GM18511 (cell line): ENCODE measurements around the gene TGFBR3L.
"Not testable (repeated sequence)": the region's sequence is repeated elsewhere in the genome, so short reads cannot be mapped to it uniquely, and the experiment has no call there.

ENCODE experiments used
- ATAC-seq: cut with Tn5 transposase; IDR thresholded peaks from one replicate; pipeline ENCODE4 v1.9.1; 2021; ENCODE audit warnings: mild to moderate bottlenecking, moderate library complexity; ENCODE audit not compliant: unreplicated experiment

TGFBR3L gene

DNA sequence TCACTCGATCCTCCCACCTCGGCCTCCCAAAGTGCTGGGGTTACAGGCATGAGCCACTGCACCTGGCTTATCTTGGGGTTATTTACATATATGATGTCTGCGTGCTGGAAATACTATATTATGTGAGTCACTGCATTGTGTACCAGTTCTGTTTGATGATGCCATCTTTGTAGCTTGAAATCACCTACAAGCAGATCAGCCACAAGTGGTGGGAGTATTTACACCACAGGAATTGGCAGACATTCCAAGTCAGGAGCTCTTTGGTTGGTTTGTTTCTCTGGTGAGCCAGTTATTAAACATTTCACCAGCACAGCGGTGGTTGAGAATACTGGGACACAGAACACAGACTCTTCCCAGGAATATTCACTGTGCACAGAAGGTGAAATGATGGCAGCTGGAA, 33.3 kb downstream of the TGFBR3L start:
- no peak for ATAC-seq

DNA sequence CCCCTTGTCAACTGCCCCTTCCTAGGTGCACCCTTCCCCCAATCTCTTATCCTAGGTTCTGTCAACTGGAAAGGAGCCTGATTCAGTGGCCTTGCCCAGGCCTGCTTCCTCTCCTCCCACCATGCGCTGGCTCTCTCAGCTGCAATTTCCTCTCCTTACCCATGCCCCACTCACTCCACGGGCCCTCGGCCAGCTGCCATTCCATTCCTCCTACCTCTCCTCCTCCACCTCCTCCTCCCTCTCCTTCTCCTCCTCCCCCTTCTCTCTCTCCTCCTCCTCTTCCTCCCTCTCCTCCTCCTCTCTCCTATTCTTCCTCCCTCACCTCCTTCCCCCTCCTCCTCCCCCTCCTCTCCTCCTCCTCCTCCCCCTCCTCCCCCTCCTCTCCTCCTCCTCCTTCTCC, 38.4 kb downstream of the TGFBR3L start:
- no peak for ATAC-seq

DNA sequence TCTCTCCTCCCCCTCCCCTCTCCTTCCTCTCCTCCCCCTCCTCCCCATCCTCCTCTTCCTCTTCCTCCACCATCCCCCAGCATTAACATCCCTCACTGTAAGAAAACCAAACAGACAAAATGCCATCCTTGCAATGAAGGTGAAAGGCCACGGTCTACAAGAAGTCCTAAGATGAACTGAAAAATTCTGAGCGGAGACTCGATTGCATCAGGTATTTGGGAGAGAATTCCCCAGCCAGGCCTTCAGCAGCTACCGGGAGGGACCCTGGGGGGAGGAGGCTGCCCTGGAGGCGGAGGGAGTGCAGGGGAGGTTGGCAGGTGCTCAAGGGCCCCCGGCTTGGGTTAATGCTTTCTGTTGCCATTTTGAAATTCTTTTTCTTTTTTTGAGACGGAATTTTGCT, 38.9 kb downstream of the TGFBR3L start:
- ATAC-seq: no peak

GRCh38 chr19:7955696-7956095, 41.1 kb downstream of the TGFBR3L start:
- no peak for ATAC-seq

DNA sequence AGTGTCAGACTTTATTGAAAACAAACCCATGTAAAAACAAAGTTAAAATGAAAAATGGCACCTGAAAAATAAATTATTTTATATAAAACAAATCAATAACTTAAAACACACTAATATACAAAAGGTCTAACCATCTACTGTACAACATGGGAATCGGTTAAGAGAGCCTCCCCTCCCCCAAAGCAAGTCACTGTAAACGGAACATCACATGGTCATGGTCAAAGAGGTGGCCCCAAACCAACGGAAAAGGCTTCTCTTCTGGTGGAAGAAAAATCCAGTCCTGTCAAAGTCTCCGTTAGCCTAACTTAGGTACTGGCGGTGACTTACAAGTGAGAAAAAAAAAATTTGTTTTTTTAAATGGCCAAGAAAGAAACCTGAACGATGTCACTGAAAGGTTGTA, 44.6 kb downstream of the TGFBR3L start:
- ATAC-seq: no peak

DNA sequence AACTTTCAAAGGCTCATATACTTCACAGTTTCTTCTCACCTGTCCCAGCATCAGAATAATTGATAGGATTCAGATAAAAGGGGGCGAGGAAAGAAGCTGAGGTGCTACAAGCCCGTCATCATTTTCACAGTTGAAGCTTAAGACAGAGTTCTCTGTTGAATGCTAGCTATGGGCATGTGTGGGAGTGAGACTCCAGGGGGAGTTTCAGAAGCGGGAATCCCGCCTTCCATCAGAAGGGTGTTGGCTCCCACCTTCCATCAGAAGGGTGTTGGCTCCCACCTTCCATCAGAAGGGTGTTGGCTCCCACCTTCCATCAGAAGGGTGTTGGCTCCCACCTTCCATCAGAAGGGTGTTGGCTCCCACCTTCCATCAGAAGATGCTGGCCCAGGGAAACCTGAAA, 46.5 kb downstream of the TGFBR3L start:
- ATAC-seq: not testable (repeated sequence)

DNA sequence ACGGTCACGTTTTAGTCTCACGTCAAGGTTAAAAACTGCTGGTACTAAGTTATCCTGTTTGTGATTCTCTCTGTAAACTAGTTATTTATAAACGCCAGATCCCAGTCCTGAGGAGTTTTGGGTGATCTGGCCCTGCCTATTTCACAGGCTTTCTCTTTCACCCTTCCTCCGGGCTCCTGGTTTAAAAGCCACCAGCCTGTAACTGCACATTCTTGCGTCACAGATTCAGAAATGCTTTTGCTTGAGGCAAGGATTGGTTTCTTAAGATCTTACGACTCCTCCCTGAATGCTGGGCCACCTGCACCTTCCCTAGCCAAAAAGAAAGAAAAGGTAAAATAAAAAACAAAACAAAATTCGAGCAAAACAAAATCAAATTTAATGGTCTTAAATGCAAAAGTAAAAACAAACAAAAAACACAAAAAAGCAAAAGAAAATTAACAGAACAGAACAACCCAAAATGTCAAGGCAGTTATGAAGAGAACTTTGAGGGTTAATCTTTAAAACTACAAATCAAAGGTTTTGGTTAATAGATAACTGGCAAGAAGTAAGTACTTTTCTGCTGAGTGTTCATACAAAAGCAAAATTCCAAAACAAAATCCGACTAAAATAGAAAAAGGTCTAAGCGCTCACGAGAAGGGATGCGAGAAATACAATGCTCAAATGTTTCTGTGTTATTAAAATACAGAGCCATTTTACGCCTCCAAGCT, 47.4 kb downstream of the TGFBR3L start:
- no peak for ATAC-seq

DNA sequence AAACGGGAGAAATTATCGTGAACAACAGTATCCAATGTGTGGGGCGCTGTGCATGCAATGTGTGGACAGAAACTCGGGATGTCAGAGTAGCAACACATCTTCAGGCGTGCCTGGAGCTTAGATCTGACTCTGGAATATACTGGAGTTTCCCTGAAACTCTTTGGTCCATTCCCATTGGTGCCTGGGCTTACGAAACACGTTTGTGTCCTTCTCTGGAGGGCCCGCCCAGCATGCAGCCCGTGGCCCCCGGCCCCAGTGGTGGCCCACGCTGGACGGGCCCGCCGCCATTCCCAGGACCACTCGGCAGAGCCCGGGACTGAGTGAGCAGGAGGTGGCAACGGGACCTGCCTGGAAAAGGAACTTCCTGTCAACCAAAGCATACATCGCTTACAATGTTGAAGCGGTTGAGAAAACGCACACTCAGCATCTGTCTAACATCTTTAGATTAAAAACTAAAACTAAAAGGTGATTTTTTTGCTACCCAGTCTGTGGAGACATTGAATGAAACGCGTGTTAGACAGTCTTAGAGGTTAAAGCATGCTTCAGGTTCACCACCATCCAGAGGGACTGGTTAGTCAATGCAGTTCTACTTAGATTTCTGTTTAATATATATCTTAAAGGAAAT, 48.1 kb downstream of the TGFBR3L start:
- no peak for ATAC-seq

GRCh38 chr19:7963566-7963965, 48.9 kb downstream of the TGFBR3L start:
- ATAC-seq: no peak

- no peak for ATAC-seq
Observed at GRCh38 chr19:7965259-7965841, 50.7 kb downstream of the TGFBR3L start.

DNA sequence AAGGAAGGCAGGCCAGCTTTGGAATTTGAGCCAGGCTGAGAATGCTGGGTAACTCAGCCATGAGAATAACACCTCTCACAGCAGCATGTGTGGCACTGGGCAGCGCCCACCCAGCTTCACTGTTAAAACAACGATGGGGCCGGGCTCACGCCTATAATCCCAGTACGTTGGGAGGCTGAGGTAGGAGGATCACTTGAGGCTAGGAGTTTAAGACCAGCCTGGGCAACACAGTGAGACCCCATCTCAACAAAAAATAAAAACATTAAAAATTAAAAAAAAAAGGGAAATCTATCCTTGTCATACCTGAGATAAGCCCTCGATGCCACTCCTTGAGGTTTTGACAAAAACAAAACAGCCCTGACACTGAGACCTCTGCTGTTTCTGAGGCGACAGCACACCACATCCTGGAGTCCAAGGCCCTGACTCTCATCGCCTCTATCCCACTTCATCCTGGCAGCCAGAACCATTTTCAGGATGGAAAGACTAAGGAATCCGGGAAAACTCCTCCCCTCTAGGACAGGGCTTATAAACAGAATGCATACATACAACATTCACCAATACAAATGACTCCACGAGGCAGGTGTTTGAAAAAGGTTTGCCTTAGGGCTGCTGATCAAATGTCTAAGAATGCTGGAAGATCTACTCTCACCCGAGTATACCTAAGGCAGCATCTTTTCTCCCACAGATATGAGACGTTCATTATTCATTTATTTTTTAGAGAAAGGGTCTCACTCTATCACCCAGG, 51.5 kb downstream of the TGFBR3L start:
- ATAC-seq: no peak

DNA sequence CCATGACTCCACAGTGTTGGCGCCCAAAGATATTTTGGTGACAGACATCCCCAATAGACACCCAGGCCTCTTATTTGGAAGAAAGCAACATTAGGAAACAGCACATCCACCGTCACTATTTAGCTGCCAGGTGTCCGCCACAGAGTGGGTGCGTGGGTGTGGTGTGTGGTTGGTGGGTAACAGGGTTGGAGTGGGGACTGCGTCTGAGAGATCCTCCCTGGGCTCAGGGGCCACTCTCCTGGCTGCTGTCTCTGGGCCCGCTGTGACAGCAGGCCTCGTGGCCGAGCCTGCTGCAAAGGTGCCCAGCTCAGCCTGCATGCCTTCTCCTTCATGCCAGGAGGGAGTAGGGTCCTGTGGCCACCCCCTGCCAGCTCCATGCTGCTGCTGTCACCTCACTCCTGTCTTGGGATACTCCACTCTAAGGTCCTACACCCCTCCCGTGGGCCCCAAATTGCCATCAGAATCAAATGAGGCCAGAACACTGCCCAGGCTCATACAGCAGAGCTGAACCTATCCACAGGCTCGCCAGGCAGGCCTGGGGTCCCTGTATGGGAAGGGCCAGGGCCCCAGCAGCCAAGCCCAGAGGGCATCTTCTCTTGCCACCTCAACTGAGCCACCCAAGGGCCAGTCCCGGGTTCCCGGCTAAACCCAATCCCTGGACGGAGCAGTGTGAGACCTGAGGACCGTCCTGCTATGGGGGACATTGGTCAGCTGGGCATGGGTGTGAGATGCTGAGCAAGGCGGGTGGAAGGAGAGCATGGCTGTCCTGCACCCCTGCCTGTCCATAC, 53.6 kb downstream of the TGFBR3L start:
- ATAC-seq: no peak
